Sigmoid colon (tissue), 3 donors: ENCODE measurements around the gene TNPO3.

ENCODE experiments used
- CTCF ChIP-seq, 4 experiments: fragments of 450-650 bp in 3 of 4; fragments of 200-600 bp in 1 of 4; IDR thresholded peaks; one replicate each; pipeline ENCODE4 v1.5.1; 2016 to 2019; ENCODE audit warnings: antibody characterized with exemption in 4 of 4, mild to moderate bottlenecking in 3 of 4, moderate library complexity in 2 of 4
- POLR2A ChIP-seq, 2 donors: fragments of 450-650 bp; IDR thresholded peaks; one replicate each; pipeline ENCODE4 v1.6.1; 2016; ENCODE audit warnings: antibody characterized with exemption in 2 of 2, mild to moderate bottlenecking in 2 of 2, moderate library complexity in 2 of 2

GRCh38 chr7:129100827-129101166 lies 45.9 kb upstream of the TNPO3 start:
- no peak for TF ChIP-seq CTCF (IDR thresholded peaks at IDR 0.05)
- TF ChIP-seq POLR2A (IDR thresholded peaks at IDR 0.05): no peak
